Measurements from ENCODE around the gene PRKN.

Gene PRKN

GRCh38 chr6:162613310-162613709, 114.3 kb downstream of the PRKN start:
- H3K14ac ChIP-seq (ENCODE audit: low read length in 2 of 2): no peak overlapping the region
- H3K23ac ChIP-seq (ENCODE audit: low read length in 2 of 2): no peak overlapping the region
- H3K79me1 ChIP-seq (replicated peaks; ENCODE audit: low read length, poor library complexity, severe bottlenecking): no peaks in the 10 kb centered on the region
- H2BK15ac ChIP-seq (ENCODE audit: low read depth, poor library complexity, severe bottlenecking): no peak overlapping the region
- H2BK120ac ChIP-seq (ENCODE audit: low read depth, low read length): no peak overlapping the region
- H3K9me3 ChIP-seq (ENCODE audit: control insufficient read depth, low read length): no peaks in the 10 kb centered on the region
- no peaks in the 10 kb centered on the region for H3K27me3 ChIP-seq (ENCODE audit: control insufficient read depth in 1 of 2, insufficient read depth in 1 of 2, low read length in 2 of 2)
- no peak overlapping the region for H2BK12ac ChIP-seq (ENCODE audit: low read length in 2 of 2)
- no peak overlapping the region for H3K27ac ChIP-seq (ENCODE audit: low read length, poor library complexity, severe bottlenecking)
- 96% methylated on average over 2 of the region's 2 CpGs for WGBS
- H4K8ac ChIP-seq (ENCODE audit: low read length): no peak overlapping the region
- no peak overlapping the region for H2BK5ac ChIP-seq (ENCODE audit: low read depth, low read length, poor library complexity, severe bottlenecking)
- H4K91ac ChIP-seq (ENCODE audit: low read length): no peak overlapping the region
- no peak overlapping the region for H3K4me3 ChIP-seq (ENCODE audit: insufficient read depth in 1 of 2, low read depth in 1 of 2, low read length in 2 of 2)
- no peak overlapping the region for H2AK5ac ChIP-seq (ENCODE audit: low read length, severe bottlenecking)
- no peak overlapping the region for H2AFZ ChIP-seq (ENCODE audit: low read depth, low read length)
- no peaks in the 10 kb centered on the region for H3K36me3 ChIP-seq (ENCODE audit: control insufficient read depth in 1 of 2, insufficient read depth in 2 of 2, low read depth in 1 of 2, low read length in 2 of 2)
- no peak overlapping the region for H3K18ac ChIP-seq (ENCODE audit: low read depth in 1 of 2, low read length in 2 of 2)
- peaks cover 2% of the 10 kb centered on the region for H3K4me1 ChIP-seq (ENCODE audit: control insufficient read depth, insufficient read depth, low read depth, low read length)
- DNase-seq: no peak
- no peak overlapping the region for H3K4me2 ChIP-seq (ENCODE audit: low read length, poor library complexity, severe bottlenecking)
- no peak overlapping the region for H3K4ac ChIP-seq (ENCODE audit: low read depth in 1 of 2, low read length in 2 of 2)
- no peak overlapping the region for H3K9ac ChIP-seq (ENCODE audit: low read length)

DNA sequence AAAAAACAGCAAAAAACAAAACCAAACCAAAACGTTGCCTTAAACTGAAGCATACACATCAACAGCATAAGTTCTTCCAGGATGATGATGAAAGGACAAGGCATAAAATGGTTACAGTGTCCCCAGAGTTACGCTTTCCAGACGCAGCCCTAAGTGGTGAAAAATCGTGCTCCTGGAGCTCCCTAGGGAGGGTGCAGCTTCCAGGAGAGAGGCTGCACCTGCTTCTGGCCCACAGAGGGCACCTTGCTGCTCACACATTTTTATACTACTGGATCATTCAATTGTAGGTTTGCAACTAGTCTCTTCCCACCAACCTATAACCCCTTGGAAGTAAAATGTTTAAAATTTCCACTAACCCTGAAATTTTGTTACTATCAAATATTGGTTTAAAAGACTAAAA, 115.0 kb downstream of the PRKN start:
- Histone ChIP-seq H3K14ac (ENCODE audit: low read length in 2 of 2) (no peak overlapping the region), H3K9ac (ENCODE audit: low read length) (no peak overlapping the region), H2BK12ac (ENCODE audit: low read length in 2 of 2) (no peak overlapping the region), H2AK5ac (ENCODE audit: low read length, severe bottlenecking) (no peak overlapping the region), H4K8ac (ENCODE audit: low read length) (no peak overlapping the region), H3K18ac (ENCODE audit: low read depth in 1 of 2, low read length in 2 of 2) (no peak overlapping the region), H4K91ac (ENCODE audit: low read length) (no peak overlapping the region), H3K36me3 (ENCODE audit: control insufficient read depth in 1 of 2, insufficient read depth in 2 of 2, low read depth in 1 of 2, low read length in 2 of 2) (no peaks in the 10 kb centered on the region), H2AFZ (ENCODE audit: low read depth, low read length) (no peak overlapping the region), H2BK15ac (ENCODE audit: low read depth, poor library complexity, severe bottlenecking) (peak overlapping the region; percentile 40), H3K4me2 (ENCODE audit: low read length, poor library complexity, severe bottlenecking) (no peak overlapping the region), H2BK120ac (ENCODE audit: low read depth, low read length) (no peak overlapping the region), H3K27me3 (ENCODE audit: control insufficient read depth in 1 of 2, insufficient read depth in 1 of 2, low read length in 2 of 2) (no peaks in the 10 kb centered on the region), H3K9me3 (ENCODE audit: control insufficient read depth, low read length) (no peaks in the 10 kb centered on the region), H2BK5ac (ENCODE audit: low read depth, low read length, poor library complexity, severe bottlenecking) (no peak overlapping the region), H3K4me1 (ENCODE audit: control insufficient read depth, insufficient read depth, low read depth, low read length) (peaks cover 2% of the 10 kb centered on the region), H3K79me1 (replicated peaks; ENCODE audit: low read length, poor library complexity, severe bottlenecking) (no peaks in the 10 kb centered on the region), H3K4ac (ENCODE audit: low read depth in 1 of 2, low read length in 2 of 2) (no peak overlapping the region), H3K27ac (ENCODE audit: low read length, poor library complexity, severe bottlenecking) (no peak overlapping the region), H3K23ac (ENCODE audit: low read length in 2 of 2) (no peak overlapping the region), H3K4me3 (ENCODE audit: insufficient read depth in 1 of 2, low read depth in 1 of 2, low read length in 2 of 2) (no peak overlapping the region)
- DNase-seq: no peak
- 64% methylated on average over 4 of the region's 4 CpGs for WGBS

GRCh38 chr6:162610351-162610750, 117.2 kb downstream of the PRKN start:
- H2AK5ac ChIP-seq (ENCODE audit: low read length, severe bottlenecking): no peak overlapping the region
- no peak overlapping the region for H2BK120ac ChIP-seq (ENCODE audit: low read depth, low read length)
- 97% methylated on average over 4 of the region's 5 CpGs for WGBS
- no peak overlapping the region for H2BK5ac ChIP-seq (ENCODE audit: low read depth, low read length, poor library complexity, severe bottlenecking)
- no peak overlapping the region for H3K18ac ChIP-seq (ENCODE audit: low read depth in 1 of 2, low read length in 2 of 2)
- H4K91ac ChIP-seq (ENCODE audit: low read length): no peak overlapping the region
- H4K8ac ChIP-seq (ENCODE audit: low read length): no peak overlapping the region
- no peak overlapping the region for H3K4me2 ChIP-seq (ENCODE audit: low read length, poor library complexity, severe bottlenecking)
- no peaks in the 10 kb centered on the region for H3K27me3 ChIP-seq (ENCODE audit: control insufficient read depth in 1 of 2, insufficient read depth in 1 of 2, low read length in 2 of 2)
- no peaks in the 10 kb centered on the region for H3K9me3 ChIP-seq (ENCODE audit: control insufficient read depth, low read length)
- no peak overlapping the region for H3K4me3 ChIP-seq (ENCODE audit: insufficient read depth in 1 of 2, low read depth in 1 of 2, low read length in 2 of 2)
- H2AFZ ChIP-seq (ENCODE audit: low read depth, low read length): no peak overlapping the region
- no peak for DNase-seq
- H3K14ac ChIP-seq (ENCODE audit: low read length in 2 of 2): no peak overlapping the region
- no peaks in the 10 kb centered on the region for H3K4me1 ChIP-seq (ENCODE audit: control insufficient read depth, insufficient read depth, low read depth, low read length)
- no peak overlapping the region for H2BK12ac ChIP-seq (ENCODE audit: low read length in 2 of 2)
- H2BK15ac ChIP-seq (ENCODE audit: low read depth, poor library complexity, severe bottlenecking): no peak overlapping the region
- H3K79me1 ChIP-seq (replicated peaks; ENCODE audit: low read length, poor library complexity, severe bottlenecking): no peaks in the 10 kb centered on the region
- no peak overlapping the region for H3K4ac ChIP-seq (ENCODE audit: low read depth in 1 of 2, low read length in 2 of 2)
- H3K9ac ChIP-seq (ENCODE audit: low read length): no peak overlapping the region
- H3K23ac ChIP-seq (ENCODE audit: low read length in 2 of 2): no peak overlapping the region
- H3K27ac ChIP-seq (ENCODE audit: low read length, poor library complexity, severe bottlenecking): no peak overlapping the region
- H3K36me3 ChIP-seq (ENCODE audit: control insufficient read depth in 1 of 2, insufficient read depth in 2 of 2, low read depth in 1 of 2, low read length in 2 of 2): no peaks in the 10 kb centered on the region

- Histone ChIP-seq H3K4me1 (ENCODE audit: control insufficient read depth, insufficient read depth, low read depth, low read length) (no peaks in the 10 kb centered on the region), H3K4ac (ENCODE audit: low read depth in 1 of 2, low read length in 2 of 2) (no peak overlapping the region), H3K4me3 (ENCODE audit: insufficient read depth in 1 of 2, low read depth in 1 of 2, low read length in 2 of 2) (no peak overlapping the region), H3K79me1 (replicated peaks; ENCODE audit: low read length, poor library complexity, severe bottlenecking) (no peaks in the 10 kb centered on the region), H3K36me3 (ENCODE audit: control insufficient read depth in 1 of 2, insufficient read depth in 2 of 2, low read depth in 1 of 2, low read length in 2 of 2) (no peaks in the 10 kb centered on the region), H3K23ac (ENCODE audit: low read length in 2 of 2) (no peak overlapping the region), H4K91ac (ENCODE audit: low read length) (no peak overlapping the region), H2BK15ac (ENCODE audit: low read depth, poor library complexity, severe bottlenecking) (no peak overlapping the region), H2BK120ac (ENCODE audit: low read depth, low read length) (no peak overlapping the region), H3K14ac (ENCODE audit: low read length in 2 of 2) (no peak overlapping the region), H2AFZ (ENCODE audit: low read depth, low read length) (no peak overlapping the region), H3K27me3 (ENCODE audit: control insufficient read depth in 1 of 2, insufficient read depth in 1 of 2, low read length in 2 of 2) (no peaks in the 10 kb centered on the region), H2BK5ac (ENCODE audit: low read depth, low read length, poor library complexity, severe bottlenecking) (no peak overlapping the region), H3K9ac (ENCODE audit: low read length) (no peak overlapping the region), H2BK12ac (ENCODE audit: low read length in 2 of 2) (no peak overlapping the region), H3K4me2 (ENCODE audit: low read length, poor library complexity, severe bottlenecking) (no peak overlapping the region), H3K9me3 (ENCODE audit: control insufficient read depth, low read length) (no peaks in the 10 kb centered on the region), H3K18ac (ENCODE audit: low read depth in 1 of 2, low read length in 2 of 2) (no peak overlapping the region), H2AK5ac (ENCODE audit: low read length, severe bottlenecking) (no peak overlapping the region), H4K8ac (ENCODE audit: low read length) (no peak overlapping the region), H3K27ac (ENCODE audit: low read length, poor library complexity, severe bottlenecking) (no peak overlapping the region)
- no peak for DNase-seq
- 71% methylated on average over 1 of the region's 1 CpG for WGBS
These were observed 121.7 kb downstream of the PRKN start for GRCh38 chr6:162605881-162606280.
